CD4-positive, alpha-beta T cell treated with Interleukin-10 for 1 hour (primary cell): ENCODE results near the gene EMCN.
"Not testable (repeated sequence)": the region's sequence is repeated elsewhere in the genome, so short reads cannot be mapped to it uniquely, and the experiment has no call there.

Source experiments
- DNase-seq: peaks from one replicate; pipeline ENCODE4 v3.0.0-alpha.2; 2020

Gene EMCN, protein sequence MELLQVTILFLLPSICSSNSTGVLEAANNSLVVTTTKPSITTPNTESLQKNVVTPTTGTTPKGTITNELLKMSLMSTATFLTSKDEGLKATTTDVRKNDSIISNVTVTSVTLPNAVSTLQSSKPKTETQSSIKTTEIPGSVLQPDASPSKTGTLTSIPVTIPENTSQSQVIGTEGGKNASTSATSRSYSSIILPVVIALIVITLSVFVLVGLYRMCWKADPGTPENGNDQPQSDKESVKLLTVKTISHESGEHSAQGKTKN

DNA sequence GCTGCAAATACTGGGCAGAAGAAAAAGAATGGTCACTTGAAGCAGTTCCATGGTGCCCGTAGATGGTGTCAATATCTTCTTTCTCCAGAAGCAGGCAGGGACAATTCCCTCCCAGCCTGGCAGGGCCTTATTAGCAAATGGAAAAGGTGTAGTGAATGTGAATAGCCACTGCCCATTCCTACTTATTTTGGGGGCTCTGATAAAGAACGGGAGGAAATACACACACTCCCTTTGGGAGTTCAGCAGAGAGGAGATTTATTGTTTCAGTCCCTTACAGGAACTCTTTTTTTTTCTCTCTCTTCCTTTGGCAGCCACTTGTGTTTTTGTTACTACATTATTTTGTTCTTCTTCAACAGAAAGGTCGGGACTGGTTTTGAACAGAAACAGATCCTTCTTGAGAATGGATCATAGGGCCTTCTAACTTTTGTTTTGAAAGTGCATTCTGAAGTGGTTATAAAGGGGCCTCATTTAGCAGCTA, at the start of gene EMCN:
Gene EMCN (minus strand): TSS at position 159 of the 478 bp plus-strand sequence. CDS start 108 bp downstream, at position 51.
- DNase-seq = no peak

DNA sequence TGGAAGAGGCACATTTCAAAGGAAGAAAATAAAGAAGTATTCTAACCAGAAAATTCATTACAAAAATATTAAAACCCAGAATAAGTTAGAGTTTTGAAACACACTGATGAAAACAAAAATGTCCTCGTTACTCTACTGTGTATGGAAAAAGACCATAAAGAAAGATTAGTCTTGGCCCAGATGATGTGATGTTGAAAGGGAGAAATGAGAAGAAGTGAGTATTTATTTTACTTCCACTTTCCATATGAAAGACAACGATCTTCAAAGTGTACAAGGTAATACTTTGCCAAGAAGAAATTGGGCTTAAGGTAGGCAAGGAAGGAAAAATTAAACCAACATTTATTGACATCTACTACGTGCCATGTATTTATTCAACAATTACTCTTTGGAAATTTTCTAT, 48.6 kb upstream of the EMCN start:
- DNase-seq = no peak

DNA sequence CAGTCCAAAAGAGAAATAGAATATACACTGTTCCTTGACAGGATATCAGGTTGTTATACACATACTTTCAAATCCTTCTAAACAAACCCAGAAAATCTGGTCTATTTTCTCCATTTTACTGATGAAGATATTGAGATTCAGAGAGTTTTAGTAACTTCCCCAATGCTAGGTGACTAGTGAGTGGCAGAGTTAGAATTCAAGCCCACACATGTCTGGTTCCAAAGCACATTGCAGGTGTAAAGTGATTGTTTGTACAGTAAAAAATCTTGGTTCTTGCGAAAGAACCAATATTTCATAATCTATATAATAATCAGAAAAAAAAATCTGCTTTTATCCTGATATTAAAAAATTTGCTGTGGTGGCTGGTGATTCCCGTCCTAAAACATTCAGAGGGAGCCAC, 39.5 kb upstream of the EMCN start:
- DNase-seq = no peak

DNA sequence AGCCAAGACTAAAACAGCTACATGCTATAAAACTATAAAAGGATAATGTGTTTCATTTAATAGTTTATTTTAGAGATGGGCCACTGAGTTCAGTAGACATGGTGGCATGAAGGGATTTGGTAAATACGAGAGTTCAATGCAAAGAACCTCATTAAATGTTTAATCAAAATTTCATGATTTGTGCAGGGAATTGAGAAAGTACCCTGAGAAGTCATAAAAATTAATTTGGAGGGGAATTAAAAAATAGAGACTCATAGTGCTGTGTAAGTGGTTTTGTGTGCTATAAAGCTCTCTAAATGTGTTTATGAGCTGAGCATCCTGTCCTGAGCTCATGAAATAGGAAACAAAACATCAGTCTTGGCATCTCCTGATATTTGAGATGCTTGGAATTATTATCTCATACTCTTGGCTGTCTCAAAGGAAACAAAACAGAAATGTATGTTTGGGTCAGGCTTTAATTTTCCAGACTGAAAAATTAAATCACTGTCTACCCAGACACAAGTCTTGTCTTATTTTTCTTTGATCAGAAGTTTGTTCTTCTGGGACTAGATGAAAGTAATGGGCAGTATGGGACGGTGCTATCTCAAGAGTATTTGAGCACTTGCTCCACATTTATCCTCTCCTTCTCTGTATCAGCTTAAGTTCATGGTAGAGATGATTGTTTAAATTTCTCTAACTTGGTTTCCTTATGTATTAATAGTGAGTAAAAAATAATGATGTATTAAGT, 38.0 kb upstream of the EMCN start:
- DNase-seq = no peak

DNA sequence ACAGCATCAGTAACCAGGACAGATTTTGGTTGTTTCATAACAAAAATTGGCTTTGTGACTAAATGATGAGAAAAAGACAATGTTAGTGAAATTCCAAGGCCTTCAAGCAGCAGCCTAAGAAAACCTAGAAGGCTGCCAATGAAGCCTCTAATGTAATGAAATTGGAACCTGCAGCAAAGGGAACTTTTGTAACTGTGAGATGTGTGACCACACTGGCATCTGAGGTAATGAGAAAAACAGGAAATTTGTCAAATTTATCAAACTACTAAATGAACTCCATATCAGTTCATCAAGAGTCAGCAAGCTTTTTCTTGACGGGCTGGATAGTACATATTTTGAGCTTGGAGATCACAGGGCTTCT, 30.4 kb upstream of the EMCN start:
- no peak for DNase-seq

DNA sequence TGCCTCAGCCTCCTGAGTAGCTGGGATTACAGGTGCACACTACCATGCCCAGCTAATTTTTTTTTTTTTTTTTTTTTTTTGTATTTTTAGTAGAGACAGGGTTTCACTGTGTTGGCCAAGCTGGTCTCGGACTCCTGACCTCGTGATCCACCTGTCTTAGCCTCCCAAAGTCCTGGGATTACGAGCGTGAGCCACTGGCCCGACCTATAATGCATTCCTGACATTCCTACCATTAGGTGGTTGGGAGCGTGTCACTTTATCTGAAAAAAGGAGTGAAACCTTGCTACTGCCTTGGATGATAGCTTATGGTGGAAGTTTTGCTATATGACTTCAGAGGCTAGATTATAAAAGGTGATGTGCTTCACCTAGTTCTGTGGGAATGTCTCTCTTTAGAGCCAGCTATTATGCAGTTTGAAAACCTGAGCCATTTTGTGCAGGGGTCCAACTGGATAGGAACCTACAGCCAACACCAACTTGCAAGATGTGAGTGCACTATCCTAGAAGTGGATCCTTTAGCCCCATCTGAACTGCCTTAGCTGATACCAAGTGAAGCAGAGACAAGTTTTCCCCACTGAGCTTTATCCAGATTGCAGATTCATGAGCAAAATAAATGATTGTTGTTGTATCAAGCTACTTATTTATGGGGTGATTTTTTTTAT, 29.8 kb upstream of the EMCN start:
- DNase-seq = no peak

DNA sequence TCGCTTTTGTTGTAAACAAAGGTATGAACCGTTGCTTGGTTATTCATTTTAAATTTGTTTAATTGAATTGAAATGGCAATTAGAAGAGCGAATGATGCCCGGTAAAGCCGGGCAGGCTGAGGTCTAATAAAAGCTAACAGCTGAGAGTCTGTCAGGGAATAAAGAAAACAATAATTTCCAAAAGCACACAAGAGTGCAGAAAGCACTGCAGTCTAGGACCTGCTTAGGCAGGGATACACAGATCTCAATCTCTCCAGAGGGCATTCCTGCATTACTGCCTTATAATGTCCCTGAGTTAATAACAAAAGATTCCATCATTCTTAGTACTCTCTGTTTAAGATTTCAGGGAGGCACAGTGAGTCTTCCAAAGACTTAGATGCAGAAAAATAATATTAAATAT, 27.6 kb upstream of the EMCN start:
- no peak for DNase-seq

DNA sequence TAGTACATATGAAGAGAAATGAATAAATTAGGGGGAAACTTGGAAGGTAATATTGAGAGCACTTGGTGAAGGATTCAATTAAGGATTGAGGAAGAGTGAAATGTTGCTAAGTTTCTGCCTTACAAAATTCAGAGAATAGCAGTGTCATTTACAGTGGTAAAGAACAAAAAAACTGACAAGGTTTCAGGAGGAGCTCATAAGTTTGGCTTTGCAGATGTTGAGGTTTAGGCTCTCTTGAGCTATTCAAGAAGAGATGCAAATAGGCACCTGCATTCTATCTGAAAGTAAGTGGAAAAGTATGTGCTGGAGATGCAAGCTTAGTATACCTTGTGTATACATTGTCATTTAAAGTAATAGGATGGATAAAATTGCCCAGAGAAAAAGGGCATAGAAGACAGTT, 22.3 kb upstream of the EMCN start:
- no peak for DNase-seq

DNA sequence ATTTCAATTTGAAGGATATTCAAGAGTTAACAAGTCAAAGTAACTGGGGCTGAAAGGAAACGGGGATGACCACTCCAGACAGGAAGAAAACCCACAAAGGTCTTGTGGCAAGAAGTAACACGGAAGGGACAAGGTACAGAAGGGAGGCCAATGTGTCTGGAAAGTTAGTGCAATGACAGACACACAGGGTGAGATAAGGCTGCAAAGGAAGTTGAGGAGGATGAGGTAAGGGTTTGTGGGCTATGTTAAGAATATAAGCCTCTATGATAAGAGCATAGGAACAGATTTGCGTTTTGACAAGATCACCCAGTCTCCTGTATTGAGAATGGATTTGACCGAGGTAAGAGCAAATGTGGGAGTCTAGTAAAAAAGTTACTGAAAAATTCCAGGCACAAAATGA, 21.9 kb upstream of the EMCN start:
- no peak for DNase-seq

DNA sequence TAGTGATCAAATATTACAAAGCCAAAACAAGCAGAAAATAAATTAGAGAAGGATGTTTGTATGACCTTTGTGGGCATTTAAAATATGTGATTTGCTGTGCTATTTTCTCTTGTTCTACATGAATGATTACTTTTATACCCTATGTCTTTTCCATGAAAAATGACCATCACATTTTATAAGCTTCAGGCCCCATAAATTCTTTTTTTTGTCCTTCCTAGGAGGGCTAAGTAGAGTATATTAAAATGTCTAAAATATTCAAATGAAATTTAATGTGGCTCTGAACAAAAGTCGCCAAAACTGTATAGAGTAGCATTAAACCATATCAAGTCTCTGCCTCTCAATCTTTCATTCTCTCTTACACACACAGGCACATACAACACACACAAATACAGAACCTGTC, 15.9 kb upstream of the EMCN start:
- no peak for DNase-seq

DNA sequence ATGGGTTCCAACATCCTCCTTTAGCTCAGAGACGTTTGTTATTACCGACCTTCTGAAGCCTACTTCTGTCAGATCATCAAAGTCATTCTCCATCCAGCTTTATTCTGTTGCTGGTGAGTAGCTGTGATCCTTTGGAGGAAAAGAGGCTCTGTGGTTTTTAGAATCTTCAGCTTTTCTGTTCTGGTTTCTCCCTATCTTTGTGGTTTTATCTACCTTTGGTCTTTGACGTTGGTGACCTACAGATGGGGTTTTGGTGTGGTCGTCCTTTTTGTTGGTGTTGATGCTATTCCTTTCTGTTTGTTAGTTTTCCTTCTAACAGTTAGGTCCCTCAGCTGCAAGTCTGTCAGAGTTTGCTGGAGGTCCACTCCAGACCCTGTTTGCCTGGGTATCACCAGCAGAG, 12.3 kb upstream of the EMCN start:
- DNase-seq = not testable (repeated sequence)

DNA sequence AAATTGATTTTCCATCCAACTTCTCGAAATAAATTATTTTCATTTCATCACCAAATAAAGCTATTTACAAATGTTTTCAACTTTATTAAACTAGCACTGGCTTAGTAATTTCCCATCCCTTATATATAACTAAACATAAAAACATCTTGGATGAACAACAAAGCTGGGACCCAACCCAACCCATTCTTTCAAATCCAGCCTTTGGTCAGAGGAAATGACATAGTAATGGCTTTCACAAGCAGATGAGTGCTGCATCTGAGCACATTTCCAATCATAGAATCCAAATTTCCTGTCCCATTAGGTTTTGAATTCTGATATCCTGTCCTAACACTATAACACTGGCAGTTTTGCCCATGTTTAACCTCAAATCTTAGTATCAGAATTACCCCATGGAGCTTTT, 7.9 kb upstream of the EMCN start:
- DNase-seq = no peak

DNA sequence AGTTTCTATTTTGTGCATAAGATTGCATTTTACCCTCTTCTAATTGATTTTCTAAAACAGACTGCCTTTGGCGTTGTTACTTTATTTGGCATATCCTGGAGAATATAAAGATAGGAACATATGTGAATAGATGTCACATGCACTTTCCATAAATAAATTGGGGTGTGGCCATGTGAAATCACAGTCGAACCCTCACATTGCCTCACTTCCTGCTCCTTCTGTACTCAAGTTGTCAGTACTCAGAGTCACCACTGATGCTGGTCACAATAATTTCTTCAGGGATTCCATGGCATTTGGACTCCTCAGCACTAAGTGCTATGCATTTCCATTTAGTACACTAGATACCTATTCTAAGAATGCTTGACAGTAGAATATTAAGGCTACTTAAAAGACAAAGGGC, 1.4 kb upstream of the EMCN start:
- no peak for DNase-seq

DNA sequence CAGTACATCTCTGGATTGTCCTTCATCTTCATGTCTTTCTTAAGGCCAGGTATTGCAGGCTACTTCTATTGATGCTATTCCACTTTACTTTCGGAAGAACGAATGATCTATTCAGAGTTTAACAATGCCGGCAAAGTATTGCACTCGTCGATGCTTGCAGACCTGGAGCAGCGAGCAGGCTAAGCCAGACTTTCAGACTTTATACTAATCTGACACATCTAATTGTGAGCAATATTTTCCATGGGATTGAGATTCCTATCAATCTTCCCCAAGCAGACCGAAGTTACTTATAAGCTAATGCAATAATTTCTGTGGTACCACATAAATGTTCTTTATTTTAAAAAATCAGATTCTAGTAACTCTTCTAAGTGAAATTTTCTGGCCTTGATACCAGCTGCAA, 1.6 kb downstream of the EMCN start:
- no peak for DNase-seq

DNA sequence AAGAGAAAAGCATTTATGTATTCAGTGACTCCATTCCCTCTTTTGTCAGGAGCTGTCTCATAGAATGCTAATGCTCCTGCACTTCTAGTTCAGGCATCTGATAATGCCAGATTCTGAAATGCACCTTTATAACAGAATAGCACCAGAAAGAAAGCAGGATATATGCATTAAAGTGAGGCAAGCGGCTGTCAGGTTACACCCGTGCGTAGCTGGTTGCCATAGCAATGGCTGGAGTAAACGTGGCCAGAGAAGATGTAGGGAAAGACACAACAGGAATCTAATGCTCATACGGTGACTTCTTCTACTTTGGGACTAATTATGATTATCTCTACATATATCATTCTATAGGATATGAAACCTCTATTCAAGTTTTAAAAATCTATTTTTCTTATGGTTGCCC, 5.9 kb downstream of the EMCN start:
- no peak for DNase-seq

DNA sequence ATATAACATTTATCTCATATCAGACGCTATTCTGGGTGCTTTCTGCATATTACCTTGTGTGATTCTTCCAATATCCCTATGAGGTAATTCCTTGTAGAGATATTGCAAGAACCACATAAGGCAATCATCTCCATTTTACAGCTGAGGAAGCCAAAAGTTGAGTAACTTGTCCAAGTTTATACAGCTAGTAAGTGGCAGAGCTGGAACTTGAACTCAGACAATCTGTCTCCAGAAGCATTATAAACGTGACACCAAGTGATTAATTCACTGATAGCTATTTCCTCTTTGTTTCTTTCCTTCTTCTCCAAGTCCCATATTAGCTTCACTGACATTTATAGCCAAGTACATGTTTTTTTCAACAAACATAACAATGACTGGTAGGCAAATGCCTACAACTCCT, 7.3 kb downstream of the EMCN start:
- DNase-seq = no peak

DNA sequence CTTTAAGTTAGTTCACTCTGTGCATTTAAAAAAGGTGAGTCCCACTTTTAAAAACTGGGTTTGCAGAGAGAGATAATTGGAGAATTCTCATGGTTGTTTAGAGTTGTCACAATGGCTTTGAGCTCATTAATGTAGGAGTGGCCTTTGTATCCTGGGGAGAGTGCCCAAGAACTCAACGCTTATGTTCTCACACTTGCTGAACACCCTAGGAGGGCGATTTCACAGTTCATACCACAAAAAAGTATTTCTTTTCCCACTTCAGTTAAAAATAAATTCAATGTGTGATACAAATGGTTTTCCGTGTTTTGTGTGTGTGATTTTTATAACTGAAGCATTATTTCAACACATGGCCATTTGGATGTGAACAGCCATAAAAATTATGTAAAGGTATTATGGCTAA, 8.4 kb downstream of the EMCN start:
- no peak for DNase-seq

DNA sequence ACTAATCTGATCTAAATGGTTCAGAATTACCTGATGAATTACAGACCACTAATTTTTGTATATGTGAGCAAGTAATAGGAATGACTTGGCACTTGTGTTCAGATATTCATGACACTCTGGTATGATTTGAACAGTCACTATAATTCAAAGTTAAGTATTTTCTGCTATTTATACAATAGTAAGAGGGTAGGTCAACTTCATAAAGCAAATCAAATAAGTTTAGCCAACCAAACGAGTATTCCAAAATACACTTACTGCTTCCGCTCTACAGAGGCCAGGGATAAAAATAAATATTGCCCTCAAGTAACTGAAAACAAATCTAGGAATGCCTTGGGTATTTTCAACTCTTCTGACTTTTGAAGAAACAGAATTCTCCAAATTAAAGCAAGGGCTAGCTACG, 9.1 kb downstream of the EMCN start:
- no peak for DNase-seq

DNA sequence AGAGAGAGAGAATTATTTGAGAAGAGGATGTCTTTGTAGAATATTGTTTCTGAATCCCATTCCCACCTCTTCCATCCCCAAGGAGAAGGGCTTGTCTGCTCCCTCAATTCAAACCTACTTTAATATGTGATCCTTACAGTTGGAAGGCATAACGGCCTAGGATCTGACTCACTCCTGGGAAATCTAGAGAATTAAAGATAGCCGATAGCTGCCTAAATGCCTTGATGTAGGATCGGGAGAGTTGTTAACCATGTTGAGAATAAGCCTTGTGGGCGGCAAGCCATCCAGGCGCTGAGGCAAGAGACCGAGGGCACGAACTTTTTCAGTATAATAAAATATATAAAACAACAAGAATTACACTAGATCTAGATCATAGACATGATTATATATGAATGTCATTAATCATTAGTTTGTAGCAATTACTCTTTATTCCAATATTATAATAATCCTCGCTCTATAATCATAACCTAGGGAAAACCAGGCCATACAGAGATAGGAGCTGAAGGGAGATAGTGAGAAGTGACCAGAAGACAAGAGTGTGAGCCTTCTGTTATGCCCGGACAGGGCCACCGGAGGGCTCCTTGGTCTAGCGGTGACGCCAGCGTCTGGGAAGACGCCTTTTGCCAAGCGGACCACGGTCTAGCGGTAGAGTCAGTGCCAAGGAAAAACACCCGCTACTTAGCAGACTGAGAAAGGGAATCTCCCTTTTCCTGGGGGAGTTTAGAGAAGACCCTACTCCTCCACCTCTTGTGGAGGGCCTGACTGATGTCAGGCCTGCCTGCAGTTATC, 13.5 kb downstream of the EMCN start:
- no peak for DNase-seq

DNA sequence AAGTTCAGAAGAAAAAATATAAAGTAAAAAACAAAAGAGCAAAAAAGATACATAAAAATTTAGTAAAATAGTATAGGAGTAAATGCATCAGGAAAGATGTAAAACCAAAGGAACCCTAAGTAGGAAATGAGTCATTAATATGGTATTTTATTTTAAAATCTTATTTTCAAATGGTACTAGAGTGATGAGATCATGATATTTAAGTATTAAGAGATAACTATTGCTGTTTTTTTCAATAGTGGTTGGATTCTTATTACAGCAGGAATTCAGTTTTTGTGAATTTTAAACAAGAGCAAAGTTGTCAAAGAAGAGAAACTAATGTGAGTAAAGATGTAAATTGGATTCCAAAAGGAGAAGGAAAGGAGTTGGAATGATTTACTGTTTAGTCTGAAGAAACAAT, 20.0 kb downstream of the EMCN start:
- no peak for DNase-seq

DNA sequence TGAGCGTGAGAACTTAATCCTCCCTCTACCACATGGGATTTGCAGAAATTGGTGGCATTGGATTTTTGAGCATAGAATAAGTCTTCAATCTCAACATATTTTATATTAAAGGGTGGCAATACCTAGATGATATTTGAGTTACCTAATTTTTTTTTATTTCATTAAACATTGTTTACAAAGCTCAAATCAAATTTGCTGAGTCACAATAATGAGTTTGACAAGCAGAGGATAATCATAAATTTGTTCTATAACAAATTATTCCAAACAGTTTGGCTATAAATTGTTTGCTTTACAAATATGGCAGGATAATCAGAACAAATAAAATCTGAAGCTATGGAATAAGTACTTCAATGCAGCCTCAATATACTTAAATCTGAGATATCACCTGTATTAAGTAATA, 22.7 kb downstream of the EMCN start:
- DNase-seq = no peak

DNA sequence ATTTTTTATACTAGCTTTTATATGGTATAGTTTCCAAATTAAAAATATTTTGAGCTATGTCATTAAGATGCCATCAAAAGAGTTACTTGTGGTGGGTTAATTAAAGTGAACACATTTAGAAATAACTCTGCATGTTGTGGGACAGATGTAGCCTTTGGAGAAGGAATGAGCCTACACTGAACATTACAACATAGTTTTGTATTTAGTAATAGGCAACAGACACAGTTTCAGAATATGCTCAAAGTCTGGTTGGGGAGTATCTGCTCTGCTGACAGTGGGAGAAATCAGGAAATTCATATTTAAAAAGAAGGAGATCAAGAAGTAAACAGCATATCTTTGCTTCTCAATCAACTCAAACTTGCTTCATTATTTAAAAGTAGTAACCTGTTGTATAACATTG, 23.7 kb downstream of the EMCN start:
- DNase-seq = no peak

DNA sequence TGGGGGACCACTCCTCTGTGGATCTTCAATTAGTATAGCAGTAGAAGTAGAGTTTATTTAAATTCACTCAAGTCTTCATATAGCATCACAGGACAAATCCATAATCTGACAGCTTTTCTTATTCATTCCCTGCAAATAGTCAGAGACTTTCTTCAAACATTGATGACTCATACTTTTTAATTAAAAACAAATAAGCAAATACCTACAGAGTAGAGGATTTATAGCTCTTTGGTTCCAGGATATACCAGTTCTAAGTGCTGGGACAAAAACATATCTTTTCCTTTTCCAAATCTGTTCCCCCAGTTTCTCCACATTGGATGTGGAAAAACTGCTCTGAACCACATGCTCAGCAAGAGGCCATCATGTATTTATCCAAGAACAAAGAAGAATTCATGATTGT, 24.1 kb downstream of the EMCN start:
- no peak for DNase-seq

DNA sequence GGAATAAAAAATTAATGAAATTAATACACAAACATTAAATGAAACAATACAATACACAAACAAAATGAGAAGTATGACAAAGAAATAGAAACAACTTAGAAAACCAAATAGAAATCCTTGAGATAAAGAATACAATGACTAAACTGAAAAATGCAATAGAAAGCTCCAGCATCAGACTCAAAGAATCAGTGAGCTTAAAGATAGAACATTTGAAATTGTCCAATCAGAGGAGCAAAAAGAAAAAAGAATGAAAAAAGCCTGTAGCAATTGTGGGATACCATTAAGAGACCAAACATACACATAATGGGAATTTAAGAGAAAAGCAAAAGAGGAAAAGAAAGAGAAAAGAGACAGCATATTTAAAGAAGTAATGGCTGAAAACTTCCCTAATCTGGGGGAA, 25.7 kb downstream of the EMCN start:
- DNase-seq = no peak
